ENCODE measurements around the gene CNTNAP2. TPM values are rescaled to one million over a fixed set of nuclear protein-coding genes. Genes with fewer than 3 reads are reported as not detected.

The CNTNAP2 gene
- total and polyA plus RNA-seq, 12 donors = 0.07 to 0.77 (median 0.24) TPM

DNA sequence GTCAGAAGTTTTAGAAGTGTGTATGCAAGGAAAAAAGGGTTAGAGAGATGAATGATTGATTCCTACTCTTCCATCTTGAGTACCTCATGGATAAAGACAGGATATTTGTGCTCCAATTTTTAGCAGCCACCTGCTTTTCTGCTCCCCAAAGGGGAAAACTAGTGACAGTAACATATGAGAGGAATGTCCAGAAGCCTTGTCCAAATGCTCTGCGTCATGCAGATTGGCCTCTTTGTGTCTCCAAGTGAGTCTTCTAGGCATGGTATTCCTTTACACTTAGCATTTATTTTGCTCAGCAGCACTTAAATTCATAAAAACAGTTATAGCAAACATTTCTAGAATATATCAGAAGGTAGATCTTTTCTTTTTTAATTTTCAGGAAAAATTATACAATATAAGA lies 306.8 kb downstream of the CNTNAP2 start:
- TF ChIP-seq, protein P1, sequence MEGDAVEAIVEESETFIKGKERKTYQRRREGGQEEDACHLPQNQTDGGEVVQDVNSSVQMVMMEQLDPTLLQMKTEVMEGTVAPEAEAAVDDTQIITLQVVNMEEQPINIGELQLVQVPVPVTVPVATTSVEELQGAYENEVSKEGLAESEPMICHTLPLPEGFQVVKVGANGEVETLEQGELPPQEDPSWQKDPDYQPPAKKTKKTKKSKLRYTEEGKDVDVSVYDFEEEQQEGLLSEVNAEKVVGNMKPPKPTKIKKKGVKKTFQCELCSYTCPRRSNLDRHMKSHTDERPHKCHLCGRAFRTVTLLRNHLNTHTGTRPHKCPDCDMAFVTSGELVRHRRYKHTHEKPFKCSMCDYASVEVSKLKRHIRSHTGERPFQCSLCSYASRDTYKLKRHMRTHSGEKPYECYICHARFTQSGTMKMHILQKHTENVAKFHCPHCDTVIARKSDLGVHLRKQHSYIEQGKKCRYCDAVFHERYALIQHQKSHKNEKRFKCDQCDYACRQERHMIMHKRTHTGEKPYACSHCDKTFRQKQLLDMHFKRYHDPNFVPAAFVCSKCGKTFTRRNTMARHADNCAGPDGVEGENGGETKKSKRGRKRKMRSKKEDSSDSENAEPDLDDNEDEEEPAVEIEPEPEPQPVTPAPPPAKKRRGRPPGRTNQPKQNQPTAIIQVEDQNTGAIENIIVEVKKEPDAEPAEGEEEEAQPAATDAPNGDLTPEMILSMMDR (IDR thresholded peaks at IDR 0.05) = no peak
- peaks cover 0 to 3% (median 0%) of the 10 kb centered on the region in 11 donors for H3K9me3 ChIP-seq
- H3K36me3 ChIP-seq = no peaks in the 10 kb centered on the region
- H3K27ac ChIP-seq = no peak overlapping the region
- intact Hi-C loops (cut with DNase I) = no loop called here
- DNase-seq (no peak), ATAC-seq (no peak)
- H3K27me3 ChIP-seq = no peaks in the 10 kb centered on the region
- H3K4me3 ChIP-seq = no peak overlapping the region
- H3K4me1 ChIP-seq = no peaks in the 10 kb centered on the region
- WGBS, 2 donors = 84 to 90% methylated on average over 1 of the region's 1 CpG

GRCh38 chr7:146424084-146424483 lies 307.5 kb downstream of the CNTNAP2 start:
- intact Hi-C loops (cut with DNase I) = no loop called here
- Histone ChIP-seq H3K9me3 (peaks cover 0 to 8% (median 3%) of the 10 kb centered on the region in 11 donors), H3K4me3 (no peak overlapping the region), H3K36me3 (no peaks in the 10 kb centered on the region), H3K27me3 (no peaks in the 10 kb centered on the region), H3K27ac (no peak overlapping the region), H3K4me1 (no peaks in the 10 kb centered on the region)
- DNase-seq = no peak
- ATAC-seq = no peak
- WGBS, 2 donors = 64 to 69% methylated on average over 6 of the region's 6 CpGs
- TF ChIP-seq, protein P1 (IDR thresholded peaks at IDR 0.05) = no peak

DNA sequence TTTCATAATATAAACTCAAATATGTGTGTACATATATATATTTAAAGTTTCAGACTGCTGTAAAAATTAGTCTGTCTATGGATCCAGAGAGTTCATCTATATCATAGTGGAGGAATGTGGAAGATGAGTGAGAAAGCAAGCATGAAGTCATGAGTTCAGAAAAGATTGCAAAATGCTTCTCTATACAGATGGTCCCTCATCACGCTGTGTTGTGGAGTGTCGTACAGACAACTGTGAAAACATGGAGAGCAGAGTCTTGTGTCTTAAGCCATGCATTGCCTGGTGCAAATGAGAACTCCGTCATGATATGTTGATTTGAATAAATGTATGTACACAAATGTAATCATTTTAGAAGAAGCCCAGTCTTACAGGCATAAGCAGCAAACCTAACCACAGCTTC lies 316.9 kb downstream of the CNTNAP2 start:
- intact Hi-C loops (cut with DNase I) = no loop called here
- no peaks in the 10 kb centered on the region for H3K4me1 ChIP-seq
- no peak overlapping the region for H3K4me3 ChIP-seq
- 77 to 83% methylated on average over 3 of the region's 3 CpGs for WGBS, 2 donors
- ATAC-seq (no peak), DNase-seq (no peak)
- H3K9me3 ChIP-seq = peaks cover 0 to 21% (median 6%) of the 10 kb centered on the region in 11 donors
- TF ChIP-seq, protein P1 (IDR thresholded peaks at IDR 0.05) = no peak
- no peaks in the 10 kb centered on the region for H3K36me3 ChIP-seq
- no peak overlapping the region for H3K27ac ChIP-seq
- H3K27me3 ChIP-seq = no peaks in the 10 kb centered on the region

DNA sequence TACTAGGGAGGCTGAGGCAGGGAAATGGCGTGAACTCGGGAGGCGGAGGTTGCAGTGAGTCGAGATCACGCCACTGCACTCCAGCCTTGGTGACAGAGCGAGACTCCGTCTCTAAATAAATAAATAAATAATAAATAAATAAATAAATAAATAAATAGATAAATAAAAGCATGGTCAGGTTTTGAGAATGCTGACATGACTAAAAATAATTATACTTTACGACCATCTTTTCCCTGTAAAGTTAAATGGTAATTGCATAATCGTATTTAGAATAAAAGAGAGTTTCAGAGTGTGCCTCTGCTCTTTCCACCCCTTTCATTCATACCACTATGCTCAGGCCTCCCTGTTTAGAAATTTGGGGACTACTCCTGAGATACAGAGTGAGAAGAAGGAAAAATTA lies 326.5 kb downstream of the CNTNAP2 start:
- DNase-seq = no peak
- intact Hi-C loops (cut with DNase I) = no loop called here
- peaks cover 0 to 19% (median 0%) of the 10 kb centered on the region in 11 donors for H3K9me3 ChIP-seq
- H3K36me3 ChIP-seq = no peaks in the 10 kb centered on the region
- no peak overlapping the region for H3K4me3 ChIP-seq
- ATAC-seq = no peak
- no peaks in the 10 kb centered on the region for H3K27me3 ChIP-seq
- WGBS, 2 donors = 96 to 97% methylated on average over 9 of the region's 9 CpGs
- H3K27ac ChIP-seq = no peak overlapping the region
- TF ChIP-seq, protein P1 (IDR thresholded peaks at IDR 0.05) = no peak
- H3K4me1 ChIP-seq = no peaks in the 10 kb centered on the region

Data from heart right ventricle (tissue), 16 donors.